HepG2 (cell line): ENCODE results near the gene FAM193A. TPM values are rescaled to one million over a fixed set of nuclear protein-coding genes. Genes with fewer than 3 reads are reported as not detected.

Source experiments
- ATF7-NPFF ChIP-seq: sonication (generic); formaldehyde crosslinking; IDR thresholded peaks from 2 replicates; pipeline ENCODE4 v1.8.1; 2023; ENCODE audit warnings: mild to moderate bottlenecking, low read depth, missing genetic modification reagents, moderate library complexity
- GABPB1 ChIP-seq: IDR thresholded peaks from 2 replicates; pipeline ENCODE4 v1.6.1; 2016; ENCODE audit warnings: mild to moderate bottlenecking, missing genetic modification reagents, moderate library complexity, missing compliant biosample characterization
- HES4 ChIP-seq: sonication (generic); formaldehyde crosslinking; IDR thresholded peaks from 2 replicates; pipeline ENCODE4 v1.9.0; 2021; ENCODE audit warnings: mild to moderate bottlenecking, missing genetic modification reagents, borderline replicate concordance
- IRF9 ChIP-seq: sonication (generic); formaldehyde crosslinking; IDR thresholded peaks from 2 replicates; pipeline ENCODE4 v1.8.0; 2022; ENCODE audit warnings: missing genetic modification reagents, mild to moderate bottlenecking, borderline replicate concordance
- JARID2 ChIP-seq: sonication (generic); formaldehyde crosslinking; IDR thresholded peaks from 2 replicates; pipeline ENCODE4 v1.8.1; 2023; ENCODE audit warnings: missing genetic modification reagents, inconsistent platforms; ENCODE audit not compliant: insufficient replicate concordance
- MXD3 ChIP-seq: IDR thresholded peaks from 2 replicates; pipeline ENCODE4 v1.6.1; 2016; ENCODE audit warnings: mild to moderate bottlenecking, missing biosample characterization, missing genetic modification reagents
- NKX3-1 ChIP-seq: sonication (generic); formaldehyde crosslinking; IDR thresholded peaks from 2 replicates; pipeline ENCODE4 v1.5.0; 2020; ENCODE audit warnings: missing genetic modification reagents
- TBX2 ChIP-seq: sonication (generic); formaldehyde crosslinking; IDR thresholded peaks from 2 replicates; pipeline ENCODE4 v1.5.0; 2020; ENCODE audit warnings: missing genetic modification reagents, mild to moderate bottlenecking, borderline replicate concordance
- TGIF2 ChIP-seq: IDR thresholded peaks from 2 replicates; pipeline ENCODE4 v1.6.1; 2016; ENCODE audit warnings: control low read depth, missing compliant biosample characterization
- ZMYM3 ChIP-seq: sonication (generic); formaldehyde crosslinking; IDR thresholded peaks from 2 replicates; pipeline ENCODE4 v1.5.1; 2020; ENCODE audit warnings: mild to moderate bottlenecking, missing genetic modification reagents
- ZNF501 ChIP-seq: sonication (generic); formaldehyde crosslinking; IDR thresholded peaks from 2 replicates; pipeline ENCODE4 v1.5.1; 2020; ENCODE audit warnings: mild to moderate bottlenecking, moderate library complexity, missing genetic modification reagents
- ZNF776 ChIP-seq: sonication (generic); formaldehyde crosslinking; IDR thresholded peaks from 2 replicates; pipeline ENCODE4 v1.4.0; 2020; ENCODE audit warnings: mild to moderate bottlenecking, missing genetic modification reagents
- ZNF891 ChIP-seq: sonication (generic); formaldehyde crosslinking; IDR thresholded peaks from 2 replicates; pipeline ENCODE4 v1.5.0; 2020; ENCODE audit warnings: mild to moderate bottlenecking, missing genetic modification reagents
- polyA plus RNA-seq, 8 experiments: library from polyadenylated mRNA; depleted of rRNA in 3 of 8; stranded (reverse) in 7 of 8; unstranded in 1 of 8; fragments of >200 nt; fragmentation: Illumina TruSeq in 4 of 8; extraction: Trizol in 4 of 8; gene quantifications; 2 replicates each; pipeline versions ENCODE4 v1.2.1 to v1.2.3, GENCODE V29; 2011 to 2016; ENCODE audit warnings: low read depth in 4 of 8, missing spikeins in 1 of 8, mixed read lengths in 1 of 8; ENCODE audit not compliant: insufficient read depth in 1 of 8
- total RNA-seq, 5 experiments: library from RNA; depleted of rRNA; stranded (reverse); fragments of >200 nt; fragmentation: Illumina TruSeq; extraction: Trizol; gene quantifications; 2 replicates each; pipeline ENCODE4 v1.2.3, GENCODE V29; 2016; ENCODE audit warnings: low read depth in 1 of 5
- TF ChIP-seq, protein P1 (sequence below): sonication (generic); formaldehyde crosslinking; IDR thresholded peaks from 2 replicates; pipeline ENCODE4 v1.4.0; 2020; ENCODE audit warnings: mild to moderate bottlenecking, missing genetic modification reagents

FAM193A gene
- total and polyA plus RNA-seq, 2 of the 13 experiments (the other 11 are each of a cell fraction or from before 2014, with no cell fraction given): 5.7 to 8.7 TPM

DNA sequence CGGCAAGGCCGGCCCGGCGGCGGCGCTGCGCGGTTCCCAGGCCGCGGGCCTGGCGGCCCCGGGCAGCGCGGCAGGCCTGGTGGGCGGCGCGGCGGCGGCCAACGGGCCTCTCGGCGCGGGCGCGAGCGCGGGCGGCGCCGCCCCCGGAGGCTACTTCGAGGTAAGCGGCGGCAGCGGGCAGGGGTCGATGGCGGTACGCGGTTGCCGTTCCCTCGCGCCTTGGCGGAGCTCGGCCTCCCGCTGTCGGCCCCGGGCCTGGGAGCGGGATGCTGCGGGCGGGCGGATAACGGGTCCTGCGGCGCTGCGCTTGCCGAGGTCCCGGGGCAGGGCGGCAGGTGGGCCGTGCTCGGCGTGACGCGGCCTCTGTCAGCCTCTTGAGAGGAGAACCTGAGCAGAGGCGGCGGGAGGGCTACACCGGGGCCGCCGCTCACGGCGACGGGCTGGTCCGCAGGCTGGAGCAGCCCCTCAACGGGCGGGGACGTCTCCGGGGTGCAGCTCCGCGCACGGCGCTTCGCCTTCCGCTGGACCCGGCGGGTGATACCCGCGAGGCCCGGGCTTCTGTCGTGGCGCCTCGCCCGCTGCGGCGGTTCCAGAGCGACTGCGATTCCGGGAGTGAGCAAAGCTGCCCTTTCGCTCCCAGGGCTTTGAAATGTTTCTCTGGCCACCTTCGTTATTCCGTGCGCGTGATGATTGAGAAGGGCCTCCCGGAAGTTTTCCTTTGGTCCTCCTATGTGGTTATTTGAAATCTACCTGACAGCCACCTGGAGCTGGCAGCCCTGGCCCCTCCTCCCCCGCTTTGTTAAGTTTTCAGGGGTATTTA lies 774 bp downstream of the FAM193A start (continued):
- TF ChIP-seq, protein P1, sequence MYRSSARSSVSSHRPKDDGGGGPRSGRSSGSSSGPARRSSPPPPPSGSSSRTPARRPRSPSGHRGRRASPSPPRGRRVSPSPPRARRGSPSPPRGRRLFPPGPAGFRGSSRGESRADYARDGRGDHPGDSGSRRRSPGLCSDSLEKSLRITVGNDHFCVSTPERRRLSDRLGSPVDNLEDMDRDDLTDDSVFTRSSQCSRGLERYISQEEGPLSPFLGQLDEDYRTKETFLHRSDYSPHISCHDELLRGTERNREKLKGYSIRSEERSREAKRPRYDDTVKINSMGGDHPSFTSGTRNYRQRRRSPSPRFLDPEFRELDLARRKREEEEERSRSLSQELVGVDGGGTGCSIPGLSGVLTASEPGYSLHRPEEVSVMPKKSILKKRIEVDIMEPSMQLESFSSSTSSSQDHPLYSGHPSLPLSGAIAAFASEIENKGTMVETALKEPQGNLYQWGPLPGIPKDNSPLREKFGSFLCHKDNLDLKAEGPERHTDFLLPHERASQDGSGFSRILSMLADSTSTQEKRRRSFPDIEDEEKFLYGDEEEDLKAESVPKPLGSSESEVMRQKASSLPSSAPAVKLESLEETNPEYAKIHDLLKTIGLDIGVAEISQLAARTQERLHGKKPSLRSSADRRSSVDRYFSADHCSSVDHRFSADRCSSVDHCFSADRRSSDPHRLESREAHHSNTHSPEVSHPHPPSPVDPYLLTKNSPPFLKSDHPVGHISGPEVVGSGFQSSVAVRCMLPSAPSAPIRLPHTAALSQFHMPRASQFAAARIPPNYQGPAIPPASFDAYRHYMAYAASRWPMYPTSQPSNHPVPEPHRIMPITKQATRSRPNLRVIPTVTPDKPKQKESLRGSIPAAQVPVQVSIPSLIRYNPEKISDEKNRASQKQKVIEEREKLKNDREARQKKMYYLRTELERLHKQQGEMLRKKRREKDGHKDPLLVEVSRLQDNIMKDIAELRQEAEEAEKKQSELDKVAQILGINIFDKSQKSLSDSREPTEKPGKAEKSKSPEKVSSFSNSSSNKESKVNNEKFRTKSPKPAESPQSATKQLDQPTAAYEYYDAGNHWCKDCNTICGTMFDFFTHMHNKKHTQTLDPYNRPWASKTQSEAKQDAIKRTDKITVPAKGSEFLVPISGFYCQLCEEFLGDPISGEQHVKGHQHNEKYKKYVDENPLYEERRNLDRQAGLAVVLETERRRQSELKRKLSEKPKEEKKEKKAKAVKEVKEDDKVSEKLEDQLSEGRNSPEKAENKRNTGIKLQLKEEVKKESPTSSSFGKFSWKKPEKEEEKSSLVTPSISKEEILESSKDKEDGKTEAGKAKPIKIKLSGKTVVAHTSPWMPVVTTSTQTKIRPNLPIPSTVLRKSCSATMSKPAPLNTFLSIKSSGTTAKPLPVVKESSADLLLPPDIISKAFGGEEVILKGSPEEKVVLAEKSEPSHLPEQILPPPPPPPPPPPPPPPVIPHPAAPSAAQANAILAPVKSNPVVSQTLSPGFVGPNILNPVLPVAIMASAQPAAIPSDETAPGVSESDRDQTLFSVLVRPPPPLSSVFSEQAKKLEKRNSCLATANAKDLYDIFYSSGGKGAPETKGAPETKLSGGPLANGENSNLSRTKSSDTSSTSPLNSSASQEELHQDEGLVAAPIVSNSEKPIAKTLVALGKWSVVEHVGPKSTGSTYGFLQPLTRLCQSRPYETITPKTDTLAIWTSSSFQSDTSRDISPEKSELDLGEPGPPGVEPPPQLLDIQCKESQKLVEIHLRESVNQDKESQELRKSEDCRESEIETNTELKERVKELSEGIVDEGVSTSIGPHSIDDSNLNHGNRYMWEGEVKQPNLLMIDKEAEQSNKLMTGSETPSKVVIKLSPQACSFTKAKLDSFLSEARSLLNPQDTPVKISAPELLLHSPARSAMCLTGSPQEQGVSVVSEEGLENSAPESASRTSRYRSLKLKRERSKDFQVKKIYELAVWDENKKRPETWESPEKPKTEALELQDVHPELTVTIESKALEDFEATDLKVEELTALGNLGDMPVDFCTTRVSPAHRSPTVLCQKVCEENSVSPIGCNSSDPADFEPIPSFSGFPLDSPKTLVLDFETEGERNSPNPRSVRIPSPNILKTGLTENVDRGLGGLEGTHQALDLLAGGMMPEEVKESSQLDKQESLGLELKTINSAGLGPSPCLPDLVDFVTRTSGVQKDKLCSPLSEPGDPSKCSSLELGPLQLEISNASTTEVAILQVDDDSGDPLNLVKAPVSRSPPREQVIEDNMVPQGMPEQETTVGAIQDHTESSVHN (CRISPR knock-in tag): 0 out of 2 replicates have a peak, but pooled peaks have one; percentile 41
- TF ChIP-seq GABPB1 (peak; percentile 60), ZNF891 (CRISPR knock-in tag) (0 out of 2 replicates have a peak, but pooled peaks have one; percentile 19), ZNF501 (CRISPR knock-in tag) (peak; percentile 57; the same call in 1 of the 2 replicates), ZNF776 (CRISPR knock-in tag) (peak; percentile 59; the same call in 1 of the 2 replicates), NKX3-1 (CRISPR knock-in tag) (peak; percentile 38; the same call in 1 of the 2 replicates), JARID2 (CRISPR knock-in tag) (no peak), ZMYM3 (CRISPR knock-in tag) (no peak), TGIF2 (CRISPR knock-in tag) (peak; percentile 94), MXD3 (CRISPR knock-in tag) (peak; percentile 65), HES4 (CRISPR knock-in tag) (0 out of 2 replicates have a peak, but pooled peaks have one; percentile 22), TBX2 (CRISPR knock-in tag) (peak; percentile 25; the same call in 1 of the 2 replicates), ATF7-NPFF (CRISPR knock-in tag) (0 out of 2 replicates have a peak, but pooled peaks have one; percentile 42), IRF9 (CRISPR knock-in tag) (peak; percentile 23; the same call in 1 of the 2 replicates)
